ENCODE results near the gene APOD. TPM values are rescaled to one million over a fixed set of nuclear protein-coding genes. Genes with fewer than 3 reads are reported as not detected.

Gene APOD
- total RNA-seq, 1 donor from 2014 or later, result 2.9 TPM

GRCh38 chr3:195549931-195550519 lies 33.7 kb downstream of the APOD start:
- H3K27ac Mint-ChIP-seq (ENCODE audit: unreplicated experiment), result no peak overlapping the region
- no peaks in the 10 kb centered on the region for H3K9me3 Mint-ChIP-seq (ENCODE audit: low read depth)
- H3K4me3 Mint-ChIP-seq (ENCODE audit: unreplicated experiment), result no peak overlapping the region
- H3K4me1 Mint-ChIP-seq (ENCODE audit: low read depth), result peaks cover 16% of the 10 kb centered on the region
- no peak for DNase-seq (ENCODE audit: low spot score)
- TF ChIP-seq CTCF (IDR thresholded peaks at IDR 0.05), result no peak
- H3K36me3 Mint-ChIP-seq (ENCODE audit: low read depth), result no peaks in the 10 kb centered on the region
- peaks cover 2% of the 10 kb centered on the region for H3K27me3 Mint-ChIP-seq (ENCODE audit: low read depth)

GRCh38 chr3:195548987-195549386 lies 34.8 kb downstream of the APOD start:
- no peak overlapping the region for H3K4me3 Mint-ChIP-seq (ENCODE audit: unreplicated experiment)
- H3K36me3 Mint-ChIP-seq (ENCODE audit: low read depth), result no peaks in the 10 kb centered on the region
- DNase-seq (ENCODE audit: low spot score), result no peak
- H3K27ac Mint-ChIP-seq (ENCODE audit: unreplicated experiment), result no peak overlapping the region
- no peaks in the 10 kb centered on the region for H3K9me3 Mint-ChIP-seq (ENCODE audit: low read depth)
- H3K4me1 Mint-ChIP-seq (ENCODE audit: low read depth), result peaks cover 23% of the 10 kb centered on the region
- TF ChIP-seq CTCF (IDR thresholded peaks at IDR 0.05), result no peak
- H3K27me3 Mint-ChIP-seq (ENCODE audit: low read depth), result no peaks in the 10 kb centered on the region

GRCh38 chr3:195548501-195548900 lies 35.2 kb downstream of the APOD start:
- no peak for DNase-seq (ENCODE audit: low spot score)
- H3K27me3 Mint-ChIP-seq (ENCODE audit: low read depth), result no peaks in the 10 kb centered on the region
- no peaks in the 10 kb centered on the region for H3K36me3 Mint-ChIP-seq (ENCODE audit: low read depth)
- no peak overlapping the region for H3K4me3 Mint-ChIP-seq (ENCODE audit: unreplicated experiment)
- TF ChIP-seq CTCF (IDR thresholded peaks at IDR 0.05), result no peak
- H3K9me3 Mint-ChIP-seq (ENCODE audit: low read depth), result no peaks in the 10 kb centered on the region
- H3K27ac Mint-ChIP-seq (ENCODE audit: unreplicated experiment), result no peak overlapping the region
- peaks cover 28% of the 10 kb centered on the region for H3K4me1 Mint-ChIP-seq (ENCODE audit: low read depth)

- no peak overlapping the region for H3K27ac Mint-ChIP-seq (ENCODE audit: unreplicated experiment)
- DNase-seq (ENCODE audit: low spot score), result no peak
- no peak overlapping the region for H3K4me3 Mint-ChIP-seq (ENCODE audit: unreplicated experiment)
- H3K4me1 Mint-ChIP-seq (ENCODE audit: low read depth), result peaks cover 29% of the 10 kb centered on the region
- TF ChIP-seq CTCF (IDR thresholded peaks at IDR 0.05), result no peak
- H3K27me3 Mint-ChIP-seq (ENCODE audit: low read depth), result no peaks in the 10 kb centered on the region
- H3K36me3 Mint-ChIP-seq (ENCODE audit: low read depth), result no peaks in the 10 kb centered on the region
- no peaks in the 10 kb centered on the region for H3K9me3 Mint-ChIP-seq (ENCODE audit: low read depth)
These were observed 35.7 kb downstream of the APOD start for GRCh38 chr3:195548006-195548405.

- Mint-ChIP-seq H3K27ac (ENCODE audit: unreplicated experiment) (peak overlapping the region; percentile 88), H3K27me3 (ENCODE audit: low read depth) (no peaks in the 10 kb centered on the region), H3K36me3 (ENCODE audit: low read depth) (no peaks in the 10 kb centered on the region), H3K4me3 (ENCODE audit: unreplicated experiment) (peak overlapping the region; percentile 37), H3K4me1 (ENCODE audit: low read depth) (peaks cover 40% of the 10 kb centered on the region), H3K9me3 (ENCODE audit: low read depth) (no peaks in the 10 kb centered on the region)
- DNase-seq (ENCODE audit: low spot score), result no peak
- TF ChIP-seq CTCF (IDR thresholded peaks at IDR 0.05), result no peak
These were observed 37.6 kb downstream of the APOD start for GRCh38 chr3:195546130-195546560.
